ENCODE results near the gene CENPN.

- TF ChIP-seq CTCF (IDR thresholded peaks at IDR 0.05) (no peak), POLR2A (IDR thresholded peaks at IDR 0.05) (no peak)
Measured at GRCh38 chr16:80989801-80990200, 17.2 kb upstream of the CENPN start.
